Stimulated activated CD8-positive, alpha-beta memory T cell treated with anti-CD3 and anti-CD28 coated beads, Interleukin-15, amount 100 ng/mL, for 1 hour (primary cell): ENCODE data around the gene VWCE.

Source experiments
- DNase-seq: peaks from one replicate; pipeline ENCODE4 v3.0.0-alpha.2; 2020; ENCODE audit warnings: low read depth

The VWCE gene

DNA sequence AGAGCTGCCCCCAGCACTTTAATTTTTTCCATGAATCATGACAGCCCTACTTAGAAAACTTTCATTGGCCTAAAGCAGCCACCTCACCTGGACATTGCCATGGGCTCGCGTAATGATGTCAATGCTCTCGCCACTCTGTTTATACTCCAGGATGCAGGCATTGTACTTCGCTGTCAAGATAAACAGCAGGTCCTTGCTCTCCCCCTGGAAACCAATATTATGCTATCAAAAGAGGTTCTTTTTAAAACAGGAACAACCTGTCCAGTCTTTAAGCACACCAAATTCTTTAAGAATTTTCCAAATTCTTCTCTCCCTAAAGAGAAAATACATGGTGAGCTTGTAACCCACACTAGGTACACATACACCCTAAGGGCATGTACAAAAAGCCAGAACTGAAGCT is 34.8 kb upstream of the VWCE start:
- no peak for DNase-seq

DNA sequence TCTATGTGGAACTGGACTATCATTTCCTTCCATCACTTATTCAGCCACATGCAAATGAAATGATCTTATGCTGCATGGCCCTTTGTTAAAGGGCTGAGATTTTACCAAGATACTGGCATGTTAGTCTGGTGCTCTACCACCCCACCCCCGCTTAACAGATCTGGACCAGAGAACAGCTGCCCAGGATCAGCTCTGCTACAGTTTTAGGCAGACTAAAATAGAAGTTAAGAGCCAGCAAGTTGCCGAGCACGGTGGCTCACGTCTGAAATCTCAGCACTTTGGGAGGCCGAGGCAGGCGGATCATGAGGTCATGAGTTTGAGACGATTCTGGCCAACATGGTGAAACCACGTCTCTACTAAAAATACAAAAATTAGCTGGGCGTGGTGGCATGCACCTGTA is 33.2 kb upstream of the VWCE start:
- DNase-seq = no peak

GRCh38 chr11:61327669-61328071 is 32.6 kb upstream of the VWCE start:
- DNase-seq = no peak

DNA sequence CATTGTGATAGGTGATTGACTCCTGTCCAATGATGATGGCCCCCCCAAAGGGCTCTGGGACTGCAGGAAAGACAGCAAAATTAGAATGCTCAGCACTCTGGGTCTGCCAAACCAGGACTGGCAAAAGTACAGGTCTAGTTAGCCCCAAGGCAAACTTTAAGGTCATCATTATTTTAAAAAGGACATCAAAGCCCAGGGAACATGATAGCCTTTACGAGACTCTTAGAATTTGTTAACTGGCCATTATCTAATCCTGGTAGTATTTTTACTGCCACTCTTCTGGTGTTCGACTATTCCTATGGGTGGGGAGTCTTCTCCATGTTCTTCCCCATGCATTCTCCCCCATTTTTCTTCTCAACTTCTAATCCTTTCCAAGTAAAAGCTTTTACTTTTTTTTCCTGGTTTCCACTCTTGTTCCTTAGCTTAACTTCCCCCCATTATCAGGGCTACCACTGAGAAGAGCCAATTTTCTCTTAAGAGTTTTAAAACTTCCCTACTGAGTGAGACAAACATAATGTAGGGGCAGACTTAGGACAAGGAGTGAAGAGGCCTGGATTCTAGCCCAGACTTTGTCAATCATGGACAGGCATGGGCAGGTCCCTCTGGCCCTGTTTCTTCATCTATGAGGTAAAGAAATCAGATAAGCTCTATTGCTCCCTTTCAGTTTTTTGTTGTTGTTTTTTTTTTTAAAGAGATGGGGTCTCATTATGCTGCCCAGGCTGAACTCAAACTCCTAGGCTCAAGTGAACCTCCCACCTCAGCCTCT is 30.7 kb upstream of the VWCE start:
- no peak for DNase-seq

GRCh38 chr11:61315260-61315659 is 20.1 kb upstream of the VWCE start:
- DNase-seq = no peak

DNA sequence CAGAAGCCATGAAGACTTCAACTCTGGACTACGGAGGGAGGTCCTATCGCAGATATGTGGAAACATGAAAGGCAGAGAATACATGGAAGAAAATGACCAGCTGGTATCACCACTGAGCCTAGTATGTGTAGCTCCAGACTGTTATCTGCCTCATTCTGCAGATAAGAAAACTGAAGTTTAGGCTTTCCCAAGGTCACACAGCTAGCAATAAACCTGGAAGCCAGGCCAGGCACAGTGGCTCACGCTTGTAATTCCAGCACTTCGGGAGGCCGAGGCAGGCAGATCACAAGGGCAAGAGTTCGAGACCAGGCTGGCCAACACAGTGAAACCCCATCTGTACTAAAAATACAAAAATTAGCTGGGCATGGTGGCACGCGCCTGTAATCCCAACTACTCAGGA is 15.6 kb upstream of the VWCE start:
- DNase-seq = no peak

DNA sequence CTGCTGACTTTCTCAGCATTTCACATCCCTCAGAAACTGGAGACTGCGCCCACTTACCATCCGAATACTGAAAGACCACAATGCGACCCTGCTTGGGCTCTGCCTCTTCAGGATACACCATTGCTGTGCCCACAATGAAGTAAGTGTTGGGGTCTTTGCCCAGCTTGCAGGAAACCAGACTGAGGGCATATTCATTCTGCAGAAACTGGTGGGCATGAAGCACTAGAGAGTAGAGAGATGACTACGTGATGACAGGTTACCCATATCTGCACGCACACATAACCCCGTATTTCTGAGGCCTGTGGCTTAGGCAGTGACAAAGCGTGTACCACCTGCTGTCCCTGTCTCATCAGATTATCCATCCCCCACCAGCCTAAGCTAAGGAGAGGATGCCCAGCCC is 14.6 kb upstream of the VWCE start:
- DNase-seq = no peak

DNA sequence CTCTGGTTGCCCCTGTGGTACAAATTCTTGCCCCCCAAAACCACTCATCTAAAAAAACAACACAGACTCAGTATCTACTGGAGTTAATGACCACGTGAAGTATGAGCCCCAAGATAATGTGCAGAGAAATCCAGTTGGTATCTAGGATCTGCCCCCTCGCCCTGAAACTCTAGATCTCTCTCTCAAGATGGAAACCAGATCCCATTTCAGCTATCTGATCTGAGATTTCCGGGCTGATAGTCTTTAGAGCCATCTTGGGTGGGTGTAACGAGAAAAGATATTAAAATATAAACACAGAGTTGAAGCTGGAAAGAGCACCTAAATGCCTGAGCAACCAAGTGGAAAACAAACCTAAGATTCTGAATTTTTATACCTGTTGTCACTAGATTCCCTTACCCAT is 14.0 kb upstream of the VWCE start:
- no peak for DNase-seq

- no peak for DNase-seq
These were observed 12.2 kb upstream of the VWCE start for GRCh38 chr11:61307354-61307753.

- DNase-seq = no peak
These were observed 11.1 kb upstream of the VWCE start for GRCh38 chr11:61306221-61306620.

- no peak for DNase-seq
These were observed 10.3 kb upstream of the VWCE start for GRCh38 chr11:61305417-61305816.

GRCh38 chr11:61303725-61304124 is 8.6 kb upstream of the VWCE start:
- no peak for DNase-seq

GRCh38 chr11:61302550-61302949 is 7.4 kb upstream of the VWCE start:
- DNase-seq = no peak

DNA sequence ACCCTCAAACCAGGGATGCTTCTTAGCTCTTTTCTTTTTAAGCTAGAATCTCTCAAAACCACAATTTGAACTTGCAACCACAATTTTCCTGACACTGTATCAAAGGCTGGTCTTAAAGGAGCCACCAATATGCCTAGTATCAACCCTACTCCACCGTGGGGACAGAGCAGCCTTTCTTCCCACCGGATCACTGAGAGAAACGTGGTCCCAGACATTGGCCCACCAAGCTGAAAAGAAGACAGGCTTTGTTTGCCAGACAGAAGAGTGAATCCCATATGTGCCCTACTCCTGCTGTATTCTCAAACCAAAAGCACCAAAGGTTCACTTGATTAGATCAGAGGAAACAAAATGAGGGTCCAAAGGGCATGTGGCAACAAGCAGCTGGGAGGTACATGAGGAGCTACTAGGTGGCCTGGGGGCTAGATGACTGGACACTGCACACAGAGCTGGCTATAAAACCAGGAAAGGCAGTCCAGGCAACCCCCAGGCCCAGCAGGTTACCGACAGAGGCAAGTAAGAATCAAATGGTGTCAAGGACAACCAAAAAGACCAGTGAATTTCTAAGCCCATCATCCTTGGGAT is 3.6 kb upstream of the VWCE start:
- no peak for DNase-seq

DNA sequence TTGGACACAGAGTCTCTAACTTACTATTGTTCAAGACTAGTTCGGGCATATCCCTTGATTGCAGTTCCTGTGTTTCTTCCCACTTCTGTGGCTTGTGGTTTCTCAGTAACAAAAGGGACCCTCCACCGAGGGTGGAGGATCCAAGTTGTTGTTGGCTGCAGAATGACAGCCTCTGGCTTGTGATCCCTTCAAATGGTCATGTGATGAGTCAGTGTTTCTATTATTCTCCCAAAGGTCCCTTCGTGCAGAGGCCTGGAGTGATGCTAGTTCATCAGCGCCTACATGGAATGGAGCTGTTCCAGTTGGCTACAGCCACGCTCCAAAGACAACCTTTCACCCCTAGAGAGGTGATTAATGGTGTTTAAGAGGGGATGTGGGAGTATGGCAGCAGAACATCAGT is 2.6 kb upstream of the VWCE start:
- no peak for DNase-seq

DNA sequence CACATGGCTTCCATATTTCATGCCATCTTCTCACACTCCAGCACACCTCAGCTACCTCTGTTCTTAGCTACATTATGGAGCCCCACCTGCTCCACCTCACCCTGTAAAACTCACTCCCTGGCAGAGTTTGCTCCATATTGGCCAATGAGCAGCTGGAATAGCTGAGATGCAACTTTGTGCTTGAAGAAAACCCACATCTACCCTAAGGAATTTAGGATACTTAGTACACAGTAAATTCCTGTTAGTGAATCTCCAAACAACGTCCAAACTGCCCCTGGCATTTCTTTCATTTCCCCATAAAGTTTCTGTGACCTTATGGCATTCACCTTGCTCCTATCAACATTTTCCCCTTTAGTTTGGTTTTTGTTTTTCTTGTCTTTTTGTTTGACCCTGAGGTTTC is 2.2 kb upstream of the VWCE start:
- no peak for DNase-seq

GRCh38 chr11:61295596-61295926 is 445 bp upstream of the VWCE start:
- DNase-seq = no peak

- no peak for DNase-seq
These were observed 1.0 kb downstream of the VWCE start for GRCh38 chr11:61293867-61294716.

- DNase-seq = no peak
These were observed 2.8 kb downstream of the VWCE start for GRCh38 chr11:61292356-61292755.

DNA sequence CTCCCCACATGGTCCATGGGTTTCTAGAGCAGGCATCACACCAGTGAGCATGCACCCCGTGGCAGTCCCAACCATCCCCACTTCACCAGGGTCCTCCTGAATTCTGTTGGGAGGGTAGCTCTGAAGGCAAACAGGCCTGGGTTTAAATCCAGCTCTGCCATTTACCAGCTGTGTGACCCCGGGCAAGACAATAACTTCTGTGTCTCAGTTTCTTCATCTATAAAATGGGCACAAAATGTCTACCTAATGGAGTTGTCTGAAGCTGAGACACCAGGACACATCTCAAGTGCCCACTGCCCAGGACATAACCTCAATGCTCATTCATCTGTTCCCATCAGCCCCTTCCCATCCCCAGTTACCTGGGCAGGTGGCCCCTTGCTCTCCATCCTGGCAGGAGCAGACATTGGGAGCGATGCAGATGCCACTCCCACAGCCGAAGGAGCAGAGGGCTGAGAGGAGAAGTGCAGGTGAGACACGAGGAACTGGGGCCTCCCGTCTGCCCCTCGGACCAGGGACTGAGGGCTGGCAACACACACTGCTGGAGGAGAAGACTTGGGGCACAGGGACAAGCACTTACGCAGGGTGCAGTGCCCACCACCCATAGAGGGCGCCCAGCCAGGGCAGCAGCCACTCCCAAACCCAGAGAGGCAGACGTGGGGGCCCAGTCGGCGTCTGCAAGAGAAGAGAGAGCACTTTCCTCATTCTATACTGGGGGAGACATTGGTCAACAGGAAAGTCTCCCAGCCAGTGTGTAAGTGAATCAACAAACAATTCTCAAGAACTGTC is 4.0 kb downstream of the VWCE start:
- no peak for DNase-seq

GRCh38 chr11:61287338-61287977 is 7.7 kb downstream of the VWCE start:
- no peak for DNase-seq

DNA sequence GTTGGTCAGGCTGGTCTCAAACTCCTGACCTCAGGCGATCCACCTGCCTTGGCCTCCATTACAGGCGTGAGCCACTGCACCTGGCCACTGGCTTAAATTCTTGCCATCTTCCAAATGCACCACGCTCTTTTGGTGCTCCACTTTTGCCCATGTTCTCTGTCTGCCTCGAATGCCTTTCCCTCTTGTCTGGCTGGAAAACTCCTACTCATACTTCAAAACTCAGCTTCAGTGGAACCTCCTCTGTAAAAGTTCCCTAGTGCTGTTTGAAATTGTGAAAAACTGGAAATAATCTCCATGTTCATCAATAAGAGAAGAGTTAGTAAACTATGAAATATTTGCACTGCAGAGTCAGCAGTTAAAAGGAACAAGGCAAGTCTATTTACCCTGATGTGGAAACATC is 11.5 kb downstream of the VWCE start:
- DNase-seq = no peak
